Spleen (tissue), 7 donors: ENCODE results near the gene RGS6.

Experiments
- CTCF ChIP-seq, 11 experiments: fragments of 200-600 bp in 7 of 11; fragments of 450-650 bp in 4 of 11; sonication (generic) in 4 of 11; IDR thresholded peaks in 8 of 11; conservative IDR thresholded peaks in 3 of 11; 1 replicate in 7 of 11; 2 replicates in 4 of 11; pipeline versions ENCODE4 v1.4.0 to v1.8.0; 2016 to 2021; ENCODE audit warnings: antibody characterized with exemption in 11 of 11, inconsistent platforms in 4 of 11, mild to moderate bottlenecking in 1 of 11
- POLR2AphosphoS5 ChIP-seq, 3 donors: sonication (generic); formaldehyde crosslinking; IDR thresholded peaks; one replicate each; pipeline ENCODE4 v1.5.1; 2017; ENCODE audit warnings: antibody characterized with exemption in 3 of 3
- donor health status: DM: no; HTN: no; CAD: no; lungs with moderate emphysema.
- donor health status: DM: no; HTN: no; CAD: no.
- donor health status: DM: no; HTN: no; CAD: no.

GRCh38 chr14:72606879-72607278 lies 674.6 kb downstream of the RGS6 start:
- TF ChIP-seq CTCF (IDR thresholded peaks at IDR 0.05 in 8 of 11, conservative IDR thresholded peaks at IDR 0.05 in 3 of 11) (no peak), POLR2AphosphoS5 (IDR thresholded peaks at IDR 0.05) (no peak)
